Gastroesophageal sphincter (tissue), 3 donors: ENCODE results near the gene PRSS16.

Experiments used
- POLR2A ChIP-seq, 2 donors: fragments of 450-650 bp; IDR thresholded peaks; one replicate each; pipeline ENCODE4 v1.6.1; 2017; ENCODE audit warnings: antibody characterized with exemption in 2 of 2, mild to moderate bottlenecking in 2 of 2, moderate library complexity in 1 of 2
- TF ChIP-seq, protein P1 (sequence below), 4 experiments: fragments of 200-600 bp in 2 of 4; fragments of 450-650 bp in 2 of 4; sonication (generic) in 1 of 4; IDR thresholded peaks; one replicate each; pipeline ENCODE4 v1.5.1; 2017 to 2019; ENCODE audit warnings: antibody characterized with exemption in 4 of 4, mild to moderate bottlenecking in 2 of 4, moderate library complexity in 2 of 4

DNA sequence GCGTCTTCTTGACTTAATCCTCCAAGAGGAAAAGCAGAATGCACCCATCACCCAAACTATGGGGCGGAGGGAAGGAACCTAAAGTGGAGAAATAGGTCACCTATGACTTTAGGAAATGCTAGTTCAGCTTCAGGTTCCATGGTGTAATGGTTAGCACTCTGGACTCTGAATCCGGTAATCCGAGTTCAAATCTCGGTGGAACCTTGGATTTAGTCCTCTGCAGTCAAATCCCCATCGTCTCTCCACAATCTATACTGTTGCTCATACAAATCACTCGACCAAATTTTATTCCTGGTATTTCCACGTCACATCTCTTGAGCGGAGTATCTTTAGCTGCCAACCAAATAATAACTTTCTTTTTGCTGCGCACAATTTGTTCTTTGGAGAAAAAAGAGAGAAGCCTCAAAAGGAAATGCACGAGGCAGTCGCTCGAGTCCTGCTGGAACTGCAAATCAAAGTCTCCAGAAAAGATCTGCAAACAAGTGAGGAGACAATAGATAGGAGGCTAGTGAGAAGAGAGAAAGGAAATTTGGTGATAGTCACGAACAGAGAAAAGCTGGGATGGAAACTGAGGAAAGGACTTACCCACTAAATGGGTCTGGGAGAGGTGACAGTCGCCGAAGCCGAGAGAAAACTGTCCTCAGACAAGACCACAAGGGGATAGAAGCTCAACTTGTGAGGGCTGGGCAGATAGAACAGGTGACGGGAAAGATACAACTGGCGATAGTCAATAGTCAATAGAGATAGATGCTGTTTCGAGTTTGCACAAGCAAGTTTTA is 48.0 kb downstream of the PRSS16 start:
- no peak for TF ChIP-seq POLR2A (IDR thresholded peaks at IDR 0.05)
- TF ChIP-seq, protein P1, sequence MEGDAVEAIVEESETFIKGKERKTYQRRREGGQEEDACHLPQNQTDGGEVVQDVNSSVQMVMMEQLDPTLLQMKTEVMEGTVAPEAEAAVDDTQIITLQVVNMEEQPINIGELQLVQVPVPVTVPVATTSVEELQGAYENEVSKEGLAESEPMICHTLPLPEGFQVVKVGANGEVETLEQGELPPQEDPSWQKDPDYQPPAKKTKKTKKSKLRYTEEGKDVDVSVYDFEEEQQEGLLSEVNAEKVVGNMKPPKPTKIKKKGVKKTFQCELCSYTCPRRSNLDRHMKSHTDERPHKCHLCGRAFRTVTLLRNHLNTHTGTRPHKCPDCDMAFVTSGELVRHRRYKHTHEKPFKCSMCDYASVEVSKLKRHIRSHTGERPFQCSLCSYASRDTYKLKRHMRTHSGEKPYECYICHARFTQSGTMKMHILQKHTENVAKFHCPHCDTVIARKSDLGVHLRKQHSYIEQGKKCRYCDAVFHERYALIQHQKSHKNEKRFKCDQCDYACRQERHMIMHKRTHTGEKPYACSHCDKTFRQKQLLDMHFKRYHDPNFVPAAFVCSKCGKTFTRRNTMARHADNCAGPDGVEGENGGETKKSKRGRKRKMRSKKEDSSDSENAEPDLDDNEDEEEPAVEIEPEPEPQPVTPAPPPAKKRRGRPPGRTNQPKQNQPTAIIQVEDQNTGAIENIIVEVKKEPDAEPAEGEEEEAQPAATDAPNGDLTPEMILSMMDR (IDR thresholded peaks at IDR 0.05): no peak
